GM12875 (cell line): ENCODE data around the gene DZIP1.

ENCODE experiments used
- H3K4me3 ChIP-seq: one replicate; pipeline ENCODE4 v1.5.1; 2011; ENCODE audit warnings: low read depth, low read length, control low read depth
- CTCF ChIP-seq: IDR thresholded peaks from 2 replicates; pipeline ENCODE4 v1.5.1; 2011; ENCODE audit warnings: low read depth, mild to moderate bottlenecking, control low read depth, inconsistent platforms, low read length, moderate library complexity, borderline replicate concordance; ENCODE audit not compliant: insufficient read depth

DZIP1 gene

GRCh38 chr13:95546919-95547318, 97.6 kb downstream of the DZIP1 start:
- H3K4me3 ChIP-seq, result no peak overlapping the region
- TF ChIP-seq CTCF, result no peak

DNA sequence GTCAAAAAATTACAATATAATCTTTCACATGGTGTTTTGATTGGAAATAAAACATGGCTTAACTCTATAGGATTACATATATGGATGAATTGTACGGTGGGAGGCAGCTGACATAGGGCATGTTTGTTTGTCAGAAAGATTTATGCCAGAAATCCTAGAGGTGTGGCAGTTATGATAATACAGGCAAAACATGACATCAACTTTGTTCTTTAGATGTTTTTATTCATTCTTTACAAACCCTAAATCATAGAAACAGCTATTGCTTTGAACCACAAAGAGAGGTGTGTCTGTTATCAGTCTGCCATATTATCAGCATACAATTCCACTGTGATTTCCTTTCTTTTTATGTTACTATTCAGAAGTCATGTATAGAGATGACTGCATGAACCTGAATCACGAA, 100.2 kb downstream of the DZIP1 start:
- TF ChIP-seq CTCF, result no peak

GRCh38 chr13:95541911-95542474, 102.5 kb downstream of the DZIP1 start:
- no peak overlapping the region for H3K4me3 ChIP-seq
- no peak for TF ChIP-seq CTCF

More for the DNA sequence above, 100.2 kb downstream of the DZIP1 start:
- no peak overlapping the region for H3K4me3 ChIP-seq

DNA sequence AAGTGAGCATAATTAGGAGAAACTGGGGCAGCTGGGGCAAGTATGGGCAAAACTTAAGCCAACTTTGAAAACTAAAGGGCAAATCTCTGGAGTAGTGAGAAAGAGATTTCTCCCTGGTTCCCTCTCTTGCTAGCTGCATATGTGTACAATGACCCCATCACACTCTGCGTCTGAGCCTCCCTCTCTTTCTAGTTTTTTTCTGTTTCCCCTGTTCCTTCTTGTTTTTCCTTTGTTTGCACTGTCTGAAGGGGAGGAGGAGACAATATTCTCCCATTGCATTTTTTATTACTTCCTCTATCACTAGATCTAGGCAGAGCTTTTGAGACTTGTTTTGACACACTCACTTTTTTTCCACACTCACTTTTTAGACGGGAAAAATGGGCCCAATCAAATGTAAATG, 103.2 kb downstream of the DZIP1 start:
- no peak overlapping the region for H3K4me3 ChIP-seq
- TF ChIP-seq CTCF, result no peak

DNA sequence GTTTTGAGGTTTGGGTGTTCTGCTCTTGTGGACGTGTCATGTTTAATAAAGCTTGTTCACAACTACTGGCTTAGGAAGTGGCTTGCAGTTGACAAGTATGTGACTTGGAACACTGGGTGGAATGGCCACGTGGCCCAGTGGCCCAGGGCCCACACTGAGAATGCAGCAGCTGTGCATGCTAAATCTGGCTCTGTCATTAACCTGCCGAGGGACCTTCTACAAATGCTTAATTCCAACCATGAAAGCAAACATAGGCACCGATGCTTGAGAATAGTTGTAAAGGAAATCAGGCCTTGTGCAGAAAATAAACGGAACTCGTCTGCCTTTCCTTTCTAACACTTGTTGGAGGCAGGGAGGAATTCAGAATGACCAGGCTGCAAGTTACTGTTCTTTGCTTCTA, 103.6 kb downstream of the DZIP1 start:
- H3K4me3 ChIP-seq, result no peak overlapping the region

GRCh38 chr13:95536632-95537241, 107.8 kb downstream of the DZIP1 start:
- TF ChIP-seq CTCF, result peak; percentile 8; the same call in 1 of the 2 replicates
- H3K4me3 ChIP-seq, result no peak overlapping the region

More for the DNA sequence above, 103.6 kb downstream of the DZIP1 start:
- no peak for TF ChIP-seq CTCF

DNA sequence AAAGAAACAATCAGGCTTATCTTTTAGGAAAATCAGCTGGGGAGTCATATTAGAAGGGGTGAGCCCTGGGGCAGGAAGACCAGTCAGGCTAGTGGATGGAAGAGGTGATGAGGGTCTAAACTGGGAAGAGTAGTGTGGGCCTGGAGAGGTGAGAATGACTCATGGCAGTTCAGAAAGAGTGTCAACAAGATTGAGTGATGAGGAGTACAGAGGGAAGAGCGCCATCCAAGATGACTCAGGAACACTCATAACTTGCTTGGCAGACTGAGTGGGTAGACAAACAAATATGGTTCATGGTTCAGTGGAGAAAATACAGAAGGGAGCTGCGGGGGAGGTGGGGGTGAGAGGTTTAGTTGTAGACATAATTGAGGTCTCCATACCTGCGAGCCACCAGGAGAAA, 109.3 kb downstream of the DZIP1 start:
- TF ChIP-seq CTCF, result no peak
- no peak overlapping the region for H3K4me3 ChIP-seq
